ENCODE measurements around the gene RYR1. TPM values are rescaled to one million over a fixed set of nuclear protein-coding genes. Genes with fewer than 3 reads are reported as not detected.

RYR1 gene
- total and polyA plus RNA-seq, 2 of the 8 experiments (the other 6 are each of a cell fraction or from before 2014, with no cell fraction given) = 5.8 to 11.8 TPM

DNA sequence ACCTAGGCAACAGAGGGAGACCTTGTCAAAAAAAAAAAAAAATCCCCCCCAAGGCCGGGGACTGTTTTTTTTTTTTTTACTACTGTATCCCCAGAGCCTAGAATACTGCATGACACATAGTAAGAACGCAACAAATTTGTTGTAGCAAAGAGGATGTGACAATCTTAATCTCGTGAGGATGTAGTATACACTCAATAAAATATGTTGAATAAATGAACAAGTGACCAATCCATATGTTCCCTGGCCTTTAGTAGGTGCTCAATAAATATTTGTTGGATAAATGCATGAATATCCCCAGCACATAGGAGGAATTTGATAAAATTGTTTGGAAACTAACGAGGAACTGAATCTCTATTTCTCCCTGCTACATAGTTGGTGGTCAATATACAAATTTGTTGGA, 108.5 kb downstream of the RYR1 start:
- Histone ChIP-seq H3K23me2 (ENCODE audit: low read depth, low read length) (no peaks in the 10 kb centered on the region; the same call in 1 of the 2 replicates), H3K18ac (ENCODE audit: extremely low read depth, low read length) (no peak overlapping the region), H3K56ac (replicated peaks; ENCODE audit: insufficient read length, low read depth, low read length) (no peak overlapping the region), H3K4me1 (replicated peaks in 1 of 4; ENCODE audit: control insufficient read depth in 3 of 4, insufficient read depth in 4 of 4, low read length in 3 of 4) (no peaks in the 10 kb centered on the region), H3K79me1 (ENCODE audit: low read depth, low read length) (no peaks in the 10 kb centered on the region), H3K4me3 (ENCODE audit: extremely low read depth in 1 of 4, insufficient read depth in 2 of 4, low read depth in 3 of 4, low read length in 4 of 4) (no peak overlapping the region), H3K9ac (replicated peaks in 1 of 4; ENCODE audit: extremely low read depth in 1 of 4, low read depth in 3 of 4, low read length in 3 of 4) (no peak overlapping the region), H2BK20ac (ENCODE audit: low read length) (no peak overlapping the region), H3K27ac (ENCODE audit: low read depth, low read length) (no peak overlapping the region), H4K5ac (ENCODE audit: insufficient read length, low read depth, low read length) (no peak overlapping the region), H3K27me3 (replicated peaks in 1 of 4; ENCODE audit: control insufficient read depth in 3 of 4, extremely low read depth in 1 of 4, insufficient read depth in 3 of 4, low read length in 3 of 4) (no peaks in the 10 kb centered on the region), H3K79me2 (ENCODE audit: control insufficient read depth in 1 of 2, insufficient read depth in 2 of 2, low read length in 2 of 2) (no peaks in the 10 kb centered on the region), H2BK15ac (ENCODE audit: low read length) (no peak overlapping the region), H2BK120ac (replicated peaks; ENCODE audit: low read depth, low read length) (no peak overlapping the region), H2AFZ (ENCODE audit: low read length) (no peak overlapping the region), H3K14ac (ENCODE audit: insufficient read length) (no peak overlapping the region), H4K8ac (ENCODE audit: extremely low read depth, insufficient read depth, low read length) (no peak overlapping the region), H3K4ac (replicated peaks; ENCODE audit: insufficient read length, low read depth, low read length) (no peak overlapping the region), H3K4me2 (ENCODE audit: insufficient read depth in 1 of 2, low read depth in 2 of 2, low read length in 2 of 2) (no peak overlapping the region), H3K23ac (ENCODE audit: insufficient read length) (no peak overlapping the region), H2AK5ac (ENCODE audit: low read depth, low read length) (no peak overlapping the region), H3K9me3 (ENCODE audit: insufficient read depth in 2 of 2, low read depth in 1 of 2, low read length in 1 of 2) (no peaks in the 10 kb centered on the region; a peak in 1 of 4 replicates), H2BK12ac (ENCODE audit: low read depth, low read length) (no peak overlapping the region), H4K20me1 (replicated peaks in 1 of 2; ENCODE audit: control insufficient read depth in 1 of 2, insufficient read depth in 2 of 2, low read length in 2 of 2) (peaks cover 0 to 2% of the 10 kb centered on the region in 2 experiments), H2BK5ac (ENCODE audit: low read depth, low read length) (no peak overlapping the region), H3K36me3 (ENCODE audit: control insufficient read depth in 2 of 4, insufficient read depth in 4 of 4, low read length in 3 of 4) (no peaks in the 10 kb centered on the region; a peak in 2 of 8 replicates), H4K91ac (replicated peaks; ENCODE audit: insufficient read length, low read length) (no peak overlapping the region)
- CTCF ChIA-PET (ENCODE audit: partially characterized antibody) = no interaction called here
- WGBS, 2 experiments (ENCODE audit: extremely low coverage in 1 of 2, insufficient coverage in 1 of 2, insufficient read length in 1 of 2, insufficient replicate concordance in 2 of 2, low coverage in 1 of 2, low lambda C conversion rate in 2 of 2, missing lambda C conversion rate in 1 of 2) = 94% methylated on average over 4 of the region's 4 CpGs; no CpG with 5 or more reads in 1 of the 2 experiments
- DNase-seq (ENCODE audit: low read depth in 1 of 2, low spot score in 2 of 2) (no peak), FAIRE-seq (no peak)
- POLR2A ChIA-PET (ENCODE audit: partially characterized antibody) = no interaction called here
- TF ChIP-seq, protein P1, sequence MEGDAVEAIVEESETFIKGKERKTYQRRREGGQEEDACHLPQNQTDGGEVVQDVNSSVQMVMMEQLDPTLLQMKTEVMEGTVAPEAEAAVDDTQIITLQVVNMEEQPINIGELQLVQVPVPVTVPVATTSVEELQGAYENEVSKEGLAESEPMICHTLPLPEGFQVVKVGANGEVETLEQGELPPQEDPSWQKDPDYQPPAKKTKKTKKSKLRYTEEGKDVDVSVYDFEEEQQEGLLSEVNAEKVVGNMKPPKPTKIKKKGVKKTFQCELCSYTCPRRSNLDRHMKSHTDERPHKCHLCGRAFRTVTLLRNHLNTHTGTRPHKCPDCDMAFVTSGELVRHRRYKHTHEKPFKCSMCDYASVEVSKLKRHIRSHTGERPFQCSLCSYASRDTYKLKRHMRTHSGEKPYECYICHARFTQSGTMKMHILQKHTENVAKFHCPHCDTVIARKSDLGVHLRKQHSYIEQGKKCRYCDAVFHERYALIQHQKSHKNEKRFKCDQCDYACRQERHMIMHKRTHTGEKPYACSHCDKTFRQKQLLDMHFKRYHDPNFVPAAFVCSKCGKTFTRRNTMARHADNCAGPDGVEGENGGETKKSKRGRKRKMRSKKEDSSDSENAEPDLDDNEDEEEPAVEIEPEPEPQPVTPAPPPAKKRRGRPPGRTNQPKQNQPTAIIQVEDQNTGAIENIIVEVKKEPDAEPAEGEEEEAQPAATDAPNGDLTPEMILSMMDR (IDR thresholded peaks at IDR 0.05; ENCODE audit: control extremely low read depth in 1 of 3, insufficient read depth in 1 of 3, low read depth in 1 of 3, low read length in 3 of 3) = no peak
- TF ChIP-seq SIX5 (IDR thresholded peaks at IDR 0.05; ENCODE audit: low read depth, low read length) (no peak), GABPA (IDR thresholded peaks at IDR 0.05; ENCODE audit: borderline replicate concordance, insufficient read depth, low read length) (no peak), SIN3A (conservative IDR thresholded peaks at IDR 0.05 in 1 of 2, IDR thresholded peaks at IDR 0.05 in 1 of 2; ENCODE audit: low read depth in 1 of 2, low read length in 2 of 2) (no peak), PHF8 (conservative IDR thresholded peaks at IDR 0.05; ENCODE audit: low read depth, low read length) (no peak), EZH2 (IDR thresholded peaks at IDR 0.05; ENCODE audit: low read depth, low read length, severe bottlenecking) (no peak), CHD1 (IDR thresholded peaks at IDR 0.05; ENCODE audit: low read depth, low read length) (no peak), SP4 (IDR thresholded peaks at IDR 0.05; ENCODE audit: low read length) (no peak), SAP30 (IDR thresholded peaks at IDR 0.05; ENCODE audit: insufficient read depth, insufficient replicate concordance, low read length) (no peak), CBX8 (IDR thresholded peaks at IDR 0.05; ENCODE audit: borderline replicate concordance, low read depth, low read length) (no peak)
- TF ChIP-seq, protein P2, sequence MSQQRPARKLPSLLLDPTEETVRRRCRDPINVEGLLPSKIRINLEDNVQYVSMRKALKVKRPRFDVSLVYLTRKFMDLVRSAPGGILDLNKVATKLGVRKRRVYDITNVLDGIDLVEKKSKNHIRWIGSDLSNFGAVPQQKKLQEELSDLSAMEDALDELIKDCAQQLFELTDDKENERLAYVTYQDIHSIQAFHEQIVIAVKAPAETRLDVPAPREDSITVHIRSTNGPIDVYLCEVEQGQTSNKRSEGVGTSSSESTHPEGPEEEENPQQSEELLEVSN (IDR thresholded peaks at IDR 0.05) = no peak
